H1 (cell line): ENCODE measurements around the gene C11orf98. TPM values are rescaled to one million over a fixed set of nuclear protein-coding genes. Genes with fewer than 3 reads are reported as not detected.

Experiments
- CTCF ChIA-PET: fragments of 300-600 bp; sonication (Branson Sonifier 250); formaldehyde crosslinking; loops from one replicate; lab custom pipeline; 2021; ENCODE audit not compliant: partially characterized antibody; lab: Charles Lee
- POLR2A ChIA-PET: fragments of 300-600 bp; sonication (Branson Sonifier 250); formaldehyde crosslinking; loops from one replicate; lab custom pipeline; 2021; ENCODE audit warnings: inconsistent platforms; ENCODE audit not compliant: partially characterized antibody; lab: Charles Lee
- DNase-seq, 2 experiments: peaks; one replicate each; pipeline versions ENCODE4 v3.0.0 to v3.0.0-alpha.2; 2010 to 2022; ENCODE audit warnings: low spot score in 2 of 2, low read depth in 1 of 2, mixed read lengths in 1 of 2
- FAIRE-seq: peaks from 2 replicates; lab custom pipeline; 2011; peaks lifted over from hg19 to GRCh38; lab: Jason Lieb, UNC
- H2AFZ ChIP-seq: 2 replicates; pipeline ENCODE4 v1.8.1; 2012; ENCODE audit warnings: low read length, inconsistent platforms
- H2AK5ac ChIP-seq: 2 replicates; pipeline ENCODE4 v1.6.1; 2013; ENCODE audit warnings: low read depth, low read length
- H2BK120ac ChIP-seq: replicated peaks from 2 replicates; pipeline ENCODE3; 2013; ENCODE audit warnings: low read depth, low read length, inconsistent platforms
- H2BK12ac ChIP-seq: 2 replicates; pipeline ENCODE4 v1.6.1; 2013; ENCODE audit warnings: low read depth, low read length
- H2BK15ac ChIP-seq: 2 replicates; pipeline ENCODE4 v1.6.1; 2013; ENCODE audit warnings: low read length
- H2BK20ac ChIP-seq: 2 replicates; pipeline ENCODE4 v1.6.1; 2013; ENCODE audit warnings: low read length
- H2BK5ac ChIP-seq: 2 replicates; pipeline ENCODE4 v1.6.1; 2013; ENCODE audit warnings: low read depth, low read length
- H3K14ac ChIP-seq: 2 replicates; pipeline ENCODE4 v1.6.1; 2013; ENCODE audit warnings: inconsistent platforms; ENCODE audit not compliant: insufficient read length
- H3K18ac ChIP-seq: 2 replicates; pipeline ENCODE4 v1.6.1; 2013; ENCODE audit warnings: low read length; ENCODE audit errors: extremely low read depth
- H3K23ac ChIP-seq: 2 replicates; pipeline ENCODE4 v1.6.1; 2013; ENCODE audit warnings: inconsistent platforms; ENCODE audit not compliant: insufficient read length
- H3K23me2 ChIP-seq: 2 replicates; pipeline ENCODE4 v1.6.1; 2013; ENCODE audit warnings: low read depth, low read length
- H3K27ac ChIP-seq: 2 replicates; pipeline ENCODE4 v1.6.1; 2011; ENCODE audit warnings: low read depth, low read length, inconsistent platforms
- H3K27me3 ChIP-seq, 4 experiments: replicated peaks in 1 of 4; 1 replicate in 1 of 4; 2 replicates in 3 of 4; pipeline versions ENCODE4 v1.6.1 to v1.8.1; 2011 to 2013; ENCODE audit warnings: low read length in 3 of 4, mild to moderate bottlenecking in 3 of 4, inconsistent platforms in 2 of 4, mixed read lengths in 2 of 4, moderate library complexity in 1 of 4; ENCODE audit not compliant: control insufficient read depth in 3 of 4, insufficient read depth in 3 of 4; ENCODE audit errors: extremely low read depth in 1 of 4
- H3K36me3 ChIP-seq, 4 experiments: 2 replicates each; pipeline versions ENCODE4 v1.6.1 to v1.8.1; 2011 to 2013; ENCODE audit warnings: mild to moderate bottlenecking in 4 of 4, low read length in 3 of 4, moderate library complexity in 2 of 4, control low read depth in 1 of 4, inconsistent platforms in 1 of 4; ENCODE audit not compliant: insufficient read depth in 4 of 4, control insufficient read depth in 2 of 4
- H3K4ac ChIP-seq: replicated peaks from 2 replicates; pipeline ENCODE3; 2013; ENCODE audit warnings: low read length, low read depth, mixed read lengths, inconsistent platforms; ENCODE audit not compliant: insufficient read length
- H3K4me1 ChIP-seq, 4 experiments: replicated peaks in 1 of 4; 1 replicate in 1 of 4; 2 replicates in 3 of 4; pipeline versions ENCODE4 v1.6.1 to v1.8.1; 2011 to 2013; ENCODE audit warnings: low read length in 3 of 4, inconsistent platforms in 2 of 4, mixed read lengths in 1 of 4; ENCODE audit not compliant: insufficient read depth in 4 of 4, control insufficient read depth in 3 of 4
- H3K4me2 ChIP-seq, 2 experiments: 2 replicates each; pipeline versions ENCODE4 v1.6.1 to v1.8.1; 2011 to 2013; ENCODE audit warnings: low read depth in 2 of 2, low read length in 2 of 2, control low read depth in 1 of 2, inconsistent platforms in 1 of 2, mild to moderate bottlenecking in 1 of 2; ENCODE audit not compliant: insufficient read depth in 1 of 2
- H3K4me3 ChIP-seq, 4 experiments: fragments of 200-600, 300-600 bp in 1 of 4; sonication (generic), shearing (Covaris generic), sonication (Bioruptor Twin) in 1 of 4; 2 replicates each; pipeline versions ENCODE4 v1.5.1 to v1.8.1; 2011 to 2016; ENCODE audit warnings: low read length in 4 of 4, low read depth in 3 of 4, control low read depth in 2 of 4, inconsistent platforms in 2 of 4, mild to moderate bottlenecking in 2 of 4, mixed read lengths in 1 of 4, moderate library complexity in 1 of 4; ENCODE audit not compliant: insufficient read depth in 2 of 4; ENCODE audit errors: extremely low read depth in 1 of 4
- H3K56ac ChIP-seq: replicated peaks from 2 replicates; pipeline ENCODE3; 2013; ENCODE audit warnings: low read depth, mild to moderate bottlenecking, mixed read lengths, low read length, inconsistent platforms; ENCODE audit not compliant: insufficient read length
- H3K79me1 ChIP-seq: 2 replicates; pipeline ENCODE4 v1.6.1; 2013; ENCODE audit warnings: low read depth, low read length, control low read depth
- H3K79me2 ChIP-seq, 2 experiments: 2 replicates each; pipeline versions ENCODE4 v1.6.1 to v1.8.1; 2012 to 2013; ENCODE audit warnings: low read length in 2 of 2, mild to moderate bottlenecking in 2 of 2, inconsistent platforms in 1 of 2; ENCODE audit not compliant: insufficient read depth in 2 of 2, control insufficient read depth in 1 of 2
- H3K9ac ChIP-seq, 4 experiments: replicated peaks in 1 of 4; 1 replicate in 1 of 4; 2 replicates in 3 of 4; pipeline versions ENCODE4 v1.6.1 to v1.8.1; 2011 to 2013; ENCODE audit warnings: low read depth in 3 of 4, low read length in 3 of 4, control low read depth in 2 of 4, mild to moderate bottlenecking in 2 of 4, moderate library complexity in 2 of 4, inconsistent platforms in 1 of 4; ENCODE audit errors: extremely low read depth in 1 of 4
- H3K9me3 ChIP-seq, 2 experiments: 2 replicates each; pipeline versions ENCODE4 v1.6.1 to v1.8.1; 2012 to 2013; ENCODE audit warnings: mild to moderate bottlenecking in 2 of 2, moderate library complexity in 2 of 2, control low read depth in 1 of 2, inconsistent platforms in 1 of 2, low read depth in 1 of 2, low read length in 1 of 2, mixed read lengths in 1 of 2; ENCODE audit not compliant: insufficient read depth in 2 of 2
- H4K20me1 ChIP-seq, 2 experiments: replicated peaks in 1 of 2; 2 replicates each; pipeline versions ENCODE3 to v1.8.1; 2011 to 2013; ENCODE audit warnings: inconsistent platforms in 2 of 2, low read length in 2 of 2, mild to moderate bottlenecking in 1 of 2; ENCODE audit not compliant: insufficient read depth in 2 of 2, control insufficient read depth in 1 of 2
- H4K5ac ChIP-seq: 2 replicates; pipeline ENCODE4 v1.6.1; 2013; ENCODE audit warnings: low read length, low read depth, mixed read lengths, inconsistent platforms; ENCODE audit not compliant: insufficient read length
- H4K8ac ChIP-seq: 2 replicates; pipeline ENCODE4 v1.8.0; 2013; ENCODE audit warnings: mild to moderate bottlenecking, moderate library complexity, low read length, inconsistent platforms; ENCODE audit not compliant: insufficient read depth; ENCODE audit errors: extremely low read depth
- H4K91ac ChIP-seq: replicated peaks from 2 replicates; pipeline ENCODE3; 2013; ENCODE audit warnings: low read length, mixed read lengths, inconsistent platforms; ENCODE audit not compliant: insufficient read length
- CHD2 ChIP-seq: IDR thresholded peaks from 2 replicates; pipeline ENCODE4 v1.6.1; 2012; ENCODE audit warnings: low read length, improper control_type of control experiment
- E2F6 ChIP-seq: IDR thresholded peaks from 2 replicates; pipeline ENCODE4 v1.6.1; 2012; ENCODE audit warnings: inconsistent platforms
- GTF2F1 ChIP-seq: IDR thresholded peaks from 2 replicates; pipeline ENCODE4 v1.6.1; 2012; ENCODE audit warnings: low read depth, low read length, improper control_type of control experiment, borderline replicate concordance
- RFX5 ChIP-seq: IDR thresholded peaks from 2 replicates; pipeline ENCODE4 v1.6.1; 2011; ENCODE audit warnings: low read depth, low read length, improper control_type of control experiment, borderline replicate concordance
- RNF2 ChIP-seq: fragments of 200-900, 300-1000 bp; sonication (generic); IDR thresholded peaks from 2 replicates; pipeline ENCODE4 v1.7.1; 2016; ENCODE audit warnings: borderline replicate concordance, low read depth, mild to moderate bottlenecking, antibody characterized with exemption, low read length; ENCODE audit not compliant: poor library complexity, severe bottlenecking; ENCODE audit errors: missing control alignments
- SAP30 ChIP-seq: fragments of 300-600 bp; sonication (generic); IDR thresholded peaks from 2 replicates; pipeline ENCODE4 v1.7.1; 2012; ENCODE audit warnings: low read length, moderate library complexity, mild to moderate bottlenecking, inconsistent platforms; ENCODE audit not compliant: insufficient read depth, insufficient replicate concordance
- ZNF274 ChIP-seq: IDR thresholded peaks from 2 replicates; pipeline ENCODE4 v1.7.0; 2012; ENCODE audit warnings: low read length, borderline replicate concordance; ENCODE audit errors: extremely low read depth
- WGBS, 2 experiments: shearing (Covaris generic) in 1 of 2; methylation state at CpG; one replicate each; pipeline versions ENCODE4 v1.1.6 to v1.1.7; 2013 to 2015; ENCODE audit warnings: low lambda C conversion rate in 2 of 2, mixed read lengths in 2 of 2, inconsistent platforms in 1 of 2, low coverage in 1 of 2, missing lambda C conversion rate in 1 of 2; ENCODE audit not compliant: insufficient replicate concordance in 2 of 2, insufficient coverage in 1 of 2, insufficient read length in 1 of 2; ENCODE audit errors: extremely low coverage in 1 of 2, missing lambda C conversion rate in 1 of 2; 5-methylcytosine and 5-hydroxymethylcytosine counted together
- polyA plus RNA-seq, 7 experiments: library from polyadenylated mRNA; depleted of rRNA in 3 of 7; stranded (reverse) in 5 of 7; unstranded in 2 of 7; fragments of >200 nt in 5 of 7; fragments of 200-250 nt in 2 of 7; gene quantifications; 1 replicate in 5 of 7; 2 replicates in 1 of 7; 4 replicates in 1 of 7; pipeline versions ENCODE4 v1.2.1 to v1.2.3, GENCODE V29; 2011 to 2013; ENCODE audit warnings: missing spikeins in 2 of 7, mixed read lengths in 2 of 7
- total RNA-seq: library from RNA; stranded (reverse); fragmentation: NEBNext Ultra II Directional; extraction: Animal tissue kit (Norgen Biotek cat#: 25700); gene quantifications from 2 replicates; pipeline ENCODE4 v1.2.1, GENCODE V29; 2021

C11orf98 gene
- total and polyA plus RNA-seq, 2 of the 8 experiments (the other 6 are each of a cell fraction or from before 2014, with no cell fraction given): 68.0 to 171 TPM

GRCh38 chr11:62652161-62653006 is 12.6 kb downstream of the C11orf98 start:
- Histone ChIP-seq H2BK15ac (no peak overlapping the region), H2BK120ac (no peak overlapping the region), H2BK12ac (no peak overlapping the region), H3K18ac (no peak overlapping the region), H3K56ac (peak overlapping the region; percentile 83), H4K8ac (peak overlapping the region; percentile 95), H4K91ac (peak overlapping the region; percentile 16), H3K4ac (no peak overlapping the region), H3K4me3 (peak overlapping the region; percentile 87 to 96 (median 92)), H3K9ac (peak overlapping the region; percentile 83 to 88 (median 86)), H3K27me3 (no peaks in the 10 kb centered on the region), H3K14ac (no peak overlapping the region), H3K36me3 (peaks cover 0 to 14% (median 7%) of the 10 kb centered on the region in 4 experiments; a peak in 5 of 8 replicates), H3K79me2 (peaks cover 7 to 23% of the 10 kb centered on the region in 2 experiments), H3K79me1 (peaks cover 7% of the 10 kb centered on the region; the same call in 1 of the 2 replicates), H2BK20ac (no peak overlapping the region), H2AFZ (no peak overlapping the region; the same call in 1 of the 2 replicates), H3K23ac (no peak overlapping the region), H4K20me1 (peaks cover 3 to 20% of the 10 kb centered on the region in 2 experiments), H3K23me2 (peaks cover 3% of the 10 kb centered on the region), H3K4me2 (peak overlapping the region; percentile 95 to 99), H2AK5ac (no peak overlapping the region), H4K5ac (peak overlapping the region; percentile 58), H3K27ac (peak overlapping the region; percentile 70), H3K9me3 (no peaks in the 10 kb centered on the region), H2BK5ac (peak overlapping the region; percentile 38; the same call in 1 of the 2 replicates), H3K4me1 (no peaks in the 10 kb centered on the region)
- FAIRE-seq: no peak
- POLR2A ChIA-PET: interaction anchor here (0.6 to 50.4 kb wide), 14 partner anchors 8 to 189 kb away, joined by 3 to 2041 read pairs (median 4); partner anchors contain the start of genes B3GAT3, BSCL2, C11orf98 and CSKMT
- WGBS, 2 experiments: 42 to 100% methylated on average over 1 to 16 of the region's 16 CpGs
- CTCF ChIA-PET: interaction anchor here (1.0 kb wide), 2 partner anchors 13 to 64 kb away, joined by 3 to 4 read pairs; partner anchors contain the start of genes C11orf98 and CSKMT
- DNase-seq: no peak
- TF ChIP-seq SAP30 (peak; percentile 63), ZNF274 (no peak), RNF2 (no peak), GTF2F1 (no peak), E2F6 (no peak), CHD2 (no peak), RFX5 (no peak)
